GM21576 (cell line): ENCODE measurements around the gene MFSD1.

Source experiments
- ATAC-seq: cut with Tn5 transposase; IDR thresholded peaks from one replicate; pipeline ENCODE4 v1.9.1; 2021; ENCODE audit warnings: mild to moderate bottlenecking, moderate library complexity; ENCODE audit not compliant: unreplicated experiment

Gene MFSD1

DNA sequence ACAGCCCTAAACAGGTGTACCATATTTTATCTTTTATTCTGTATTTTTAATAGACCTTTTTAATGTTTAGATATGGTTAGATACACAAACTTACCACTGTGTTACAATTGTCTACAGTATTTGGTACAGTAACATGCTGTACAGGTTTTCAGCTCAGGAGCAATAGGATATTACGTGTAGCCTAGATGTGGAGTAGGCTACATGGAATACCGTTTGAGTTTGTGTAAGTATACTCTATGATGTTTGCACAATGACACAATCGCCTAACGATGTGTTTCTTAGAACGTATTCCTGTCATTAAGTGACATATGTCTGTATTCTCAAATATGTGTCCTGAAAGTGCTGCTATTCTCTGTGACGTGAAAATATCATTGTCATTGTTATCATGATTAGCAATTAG lies 62.6 kb downstream of the MFSD1 start:
- ATAC-seq = no peak

DNA sequence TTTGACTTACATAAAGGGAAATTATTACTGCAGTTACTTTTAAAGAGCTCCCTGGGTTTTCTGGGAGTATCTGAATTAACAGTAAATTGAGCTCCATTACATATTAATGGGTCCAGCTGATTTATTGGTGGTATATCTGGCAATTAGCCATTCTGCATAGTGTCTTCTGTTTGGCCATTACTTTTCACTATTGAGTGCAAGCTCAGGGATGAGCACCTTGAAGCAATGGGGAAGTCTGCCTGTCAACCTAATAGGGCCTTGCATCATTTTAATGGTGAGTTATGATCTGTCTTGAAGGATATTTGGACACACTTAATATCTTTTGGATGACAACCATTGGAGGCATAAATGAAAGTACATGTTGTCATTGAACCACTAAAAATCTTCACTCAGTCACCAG lies 73.8 kb downstream of the MFSD1 start:
- no peak for ATAC-seq
